GM21619 (cell line): ENCODE results near the gene PFKFB1.

Experiments
- ATAC-seq: cut with Tn5 transposase; IDR thresholded peaks from one replicate; pipeline ENCODE4 v1.9.1; 2021; ENCODE audit not compliant: unreplicated experiment

PFKFB1 gene

GRCh38 chrX:54994099-54994498, at the start of gene PFKFB1:
PFKFB1 (minus strand) TSS chrX:54994188; CDS start chrX:54994007, 181 bp downstream.
- no peak for ATAC-seq

GRCh38 chrX:55041514-55041913, 47.5 kb upstream of the PFKFB1 start:
- no peak for ATAC-seq

GRCh38 chrX:55039471-55039870, 45.5 kb upstream of the PFKFB1 start:
- ATAC-seq: no peak

GRCh38 chrX:55033429-55033828, 39.4 kb upstream of the PFKFB1 start:
- ATAC-seq: no peak

DNA sequence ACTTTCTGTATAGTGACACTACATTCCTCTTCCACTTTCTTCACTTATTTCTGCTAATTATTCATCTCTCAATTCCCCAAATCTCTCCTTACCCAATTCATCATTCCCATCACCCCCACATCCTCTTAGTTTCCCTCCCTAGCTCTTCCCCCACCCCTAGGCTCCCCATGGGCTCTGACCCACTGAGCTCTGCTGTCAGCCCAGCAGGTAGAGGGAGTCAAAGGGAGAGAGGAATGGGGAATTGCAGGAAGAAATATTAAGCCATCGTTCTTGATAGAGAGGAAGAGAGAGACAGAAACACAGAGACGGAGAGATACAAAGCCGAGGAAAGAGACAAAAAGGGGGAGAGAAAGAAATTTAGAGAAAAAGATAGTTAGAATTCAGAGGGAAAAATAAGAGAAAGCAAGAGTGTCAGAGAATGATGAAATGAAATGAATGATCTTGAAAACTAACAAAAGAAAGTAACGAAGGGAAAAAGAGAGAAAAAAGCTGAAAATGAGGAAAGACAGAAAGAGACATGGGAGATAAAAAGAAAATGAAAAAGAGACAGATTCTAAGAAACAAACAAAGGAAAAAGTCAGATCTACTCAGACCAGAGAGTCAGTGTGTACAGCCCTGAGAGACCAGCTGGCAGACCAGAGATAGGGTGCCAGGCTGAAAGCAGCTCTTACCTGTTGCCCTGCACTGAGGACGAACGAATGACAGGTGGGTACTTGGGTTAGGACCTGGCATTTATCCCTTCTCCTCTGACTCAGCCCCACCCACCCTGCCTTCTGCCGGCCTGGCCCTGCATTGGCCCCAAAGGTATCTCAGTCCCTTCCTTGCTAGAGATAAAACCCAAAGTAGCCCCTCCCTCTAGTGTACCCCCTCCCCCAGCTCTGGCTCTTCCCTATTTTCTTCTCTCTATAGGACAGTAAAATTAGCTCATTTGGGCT, 36.5 kb upstream of the PFKFB1 start, which contains the start of gene ALAS2:
ALAS2 (minus strand) TSS at position 707 of the 935 bp plus-strand sequence. CDS start 4,977 bp downstream, outside the sequence.
- no peak for ATAC-seq

- ATAC-seq: no peak
These were observed 35.3 kb upstream of the PFKFB1 start for GRCh38 chrX:55029291-55029690.

- no peak for ATAC-seq
These were observed 34.6 kb upstream of the PFKFB1 start for GRCh38 chrX:55028611-55029010.

- ATAC-seq: no peak
These were observed 34.1 kb upstream of the PFKFB1 start for GRCh38 chrX:55028040-55028439.

GRCh38 chrX:55026840-55027239, 32.9 kb upstream of the PFKFB1 start:
- no peak for ATAC-seq

DNA sequence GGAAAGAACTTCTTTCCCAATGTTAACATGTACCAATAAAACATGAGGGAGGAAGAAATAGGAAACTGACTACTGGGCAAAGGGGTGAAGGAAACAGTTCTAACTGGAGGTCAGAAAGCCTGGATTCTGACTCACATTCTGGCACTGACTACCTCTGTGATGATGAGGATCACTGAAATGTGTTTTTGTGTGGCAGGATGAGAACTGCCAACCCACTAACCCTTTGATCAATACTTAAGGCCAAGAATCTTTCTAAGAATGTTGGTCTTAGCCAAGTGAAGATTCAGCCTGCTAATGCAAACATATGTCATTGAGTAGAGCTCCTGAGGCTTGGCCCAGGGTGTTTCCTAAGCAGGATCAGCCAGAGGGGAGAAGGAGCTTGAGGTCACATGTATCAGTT, 32.2 kb upstream of the PFKFB1 start:
- ATAC-seq: no peak

DNA sequence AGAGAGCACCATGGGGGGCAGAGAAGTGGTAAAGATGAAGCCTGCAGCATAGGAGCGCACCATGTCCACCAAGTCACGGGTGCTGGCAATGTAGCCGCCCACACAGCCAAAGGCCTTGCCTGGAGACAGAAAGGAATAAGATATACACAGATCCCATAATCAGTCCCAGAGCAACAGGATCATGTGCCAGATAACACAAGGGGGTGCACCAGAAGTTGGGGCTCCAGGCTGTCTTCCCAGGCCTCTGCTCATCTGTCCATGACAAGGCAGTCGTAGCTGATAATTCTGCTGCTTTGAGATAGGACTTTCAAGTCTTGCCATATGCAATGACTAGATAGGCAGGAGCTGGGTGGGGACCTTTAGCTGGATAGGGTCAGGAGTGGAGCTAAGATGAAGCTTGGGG, 20.9 kb upstream of the PFKFB1 start:
- no peak for ATAC-seq

- ATAC-seq: no peak
These were observed 17.3 kb upstream of the PFKFB1 start for GRCh38 chrX:55011294-55011693.

DNA sequence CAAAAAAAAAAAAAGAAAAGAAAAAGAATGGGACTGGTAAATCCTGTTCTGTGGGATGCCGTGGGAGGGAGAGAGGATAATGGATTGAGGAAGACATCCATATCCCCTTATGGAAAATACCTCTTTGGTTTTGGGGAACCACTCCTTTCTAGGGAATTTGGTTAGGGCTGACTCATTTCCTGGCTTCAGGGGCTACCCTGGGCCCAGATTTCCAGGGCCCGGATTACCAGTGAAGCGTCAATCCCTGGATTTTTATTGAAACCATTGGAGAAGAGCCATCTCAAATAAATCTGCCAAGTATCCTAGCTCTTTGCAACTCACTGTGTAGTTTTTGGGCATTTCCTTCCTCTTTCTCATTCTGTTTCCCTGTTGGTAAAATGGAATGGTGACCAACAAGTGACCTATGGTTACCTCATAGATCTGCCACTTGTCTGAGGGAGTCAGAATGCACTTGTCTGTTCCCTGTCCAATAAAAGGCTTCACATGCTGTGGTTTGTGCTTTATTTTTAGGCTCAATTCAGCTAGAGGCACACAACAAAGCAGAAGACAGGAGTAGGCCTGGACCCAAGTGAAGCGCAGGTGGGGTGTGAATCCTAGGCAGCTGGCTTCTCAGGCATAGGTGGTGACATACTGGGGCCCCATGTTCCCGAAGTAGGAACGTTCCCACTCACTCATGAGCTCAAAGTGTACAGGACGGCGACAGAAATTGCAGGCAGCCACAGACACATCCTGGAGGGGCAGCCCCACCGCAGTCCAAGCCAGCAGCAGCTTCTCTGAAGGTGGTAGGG, 14.8 kb upstream of the PFKFB1 start:
- ATAC-seq: no peak

GRCh38 chrX:55007656-55008055, 13.7 kb upstream of the PFKFB1 start:
- no peak for ATAC-seq

DNA sequence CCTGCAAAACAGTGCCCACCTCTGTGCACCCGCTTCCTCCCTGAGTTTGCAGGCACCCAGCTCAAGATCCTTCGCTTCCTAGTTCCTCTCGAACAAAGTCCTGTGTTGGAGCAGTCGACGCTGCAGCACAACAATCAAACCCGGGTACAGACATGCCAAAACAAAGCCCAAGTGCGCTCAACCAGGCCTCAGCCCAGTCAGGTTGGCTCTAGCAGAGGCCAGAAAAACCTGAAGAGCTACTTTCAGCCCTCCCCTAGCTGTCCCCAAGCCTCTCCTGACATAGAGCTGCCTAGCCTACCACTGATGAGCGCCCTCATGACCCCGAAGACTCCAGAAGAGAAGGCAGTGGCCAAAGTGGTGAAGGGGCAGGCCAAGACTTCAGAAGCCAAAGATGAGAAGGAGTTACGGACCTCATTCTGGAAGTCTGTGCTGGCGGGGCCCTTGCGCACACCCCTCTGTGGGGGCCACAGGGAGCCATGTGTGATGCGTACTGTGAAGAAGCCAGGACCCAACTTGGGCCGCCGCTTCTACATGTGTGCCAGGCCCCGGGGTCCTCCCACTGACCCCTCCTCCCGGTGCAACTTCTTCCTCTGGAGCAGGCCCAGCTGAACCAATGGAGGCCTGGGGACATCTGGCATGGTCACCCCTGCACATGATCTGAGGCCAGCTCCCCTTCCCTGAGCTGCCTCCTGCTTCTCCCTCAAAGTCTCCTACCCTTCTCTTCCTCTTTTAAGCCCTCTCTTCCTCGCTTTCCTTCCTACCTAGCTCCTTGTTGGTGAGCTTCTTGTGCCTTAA, 13.0 kb upstream of the PFKFB1 start:
- ATAC-seq: no peak

DNA sequence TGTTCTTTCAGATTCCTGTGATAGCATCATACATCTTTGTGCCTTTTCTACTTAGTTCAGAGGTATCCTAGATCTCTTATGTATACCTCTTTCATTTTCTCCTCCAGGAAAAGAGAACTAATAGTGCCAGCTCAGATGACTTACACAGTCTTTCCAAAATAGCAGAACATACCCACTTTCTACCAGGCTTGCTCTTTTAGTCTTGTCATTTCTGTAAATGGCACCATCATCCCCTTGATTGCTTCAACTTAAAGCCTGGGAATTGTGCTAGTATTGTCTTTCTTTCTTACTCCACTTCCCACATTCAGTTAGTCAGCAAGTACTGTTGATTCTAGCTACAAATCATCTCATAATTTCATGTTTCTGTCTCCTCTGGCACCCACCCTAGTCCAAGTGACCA, 11.3 kb upstream of the PFKFB1 start:
- ATAC-seq: no peak

DNA sequence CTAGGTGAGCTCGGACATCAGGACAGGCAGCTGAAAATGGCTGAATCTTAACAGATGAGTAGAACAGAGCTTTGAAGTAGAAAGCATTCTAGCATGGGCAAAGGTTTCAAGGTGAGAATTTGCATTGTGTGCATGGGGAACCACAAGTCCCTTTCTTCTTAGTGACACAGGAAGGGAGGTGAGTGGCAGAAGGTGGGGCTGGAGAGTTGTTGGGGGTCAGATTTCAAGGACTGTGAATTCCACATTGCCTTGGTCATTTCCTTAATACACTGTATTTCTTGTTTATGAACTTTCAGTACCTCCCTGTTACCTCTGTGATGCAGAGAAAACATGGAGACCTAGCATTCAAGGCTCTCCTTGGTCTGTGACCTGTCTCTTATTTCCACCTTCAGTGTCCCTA, 10.2 kb upstream of the PFKFB1 start:
- no peak for ATAC-seq

DNA sequence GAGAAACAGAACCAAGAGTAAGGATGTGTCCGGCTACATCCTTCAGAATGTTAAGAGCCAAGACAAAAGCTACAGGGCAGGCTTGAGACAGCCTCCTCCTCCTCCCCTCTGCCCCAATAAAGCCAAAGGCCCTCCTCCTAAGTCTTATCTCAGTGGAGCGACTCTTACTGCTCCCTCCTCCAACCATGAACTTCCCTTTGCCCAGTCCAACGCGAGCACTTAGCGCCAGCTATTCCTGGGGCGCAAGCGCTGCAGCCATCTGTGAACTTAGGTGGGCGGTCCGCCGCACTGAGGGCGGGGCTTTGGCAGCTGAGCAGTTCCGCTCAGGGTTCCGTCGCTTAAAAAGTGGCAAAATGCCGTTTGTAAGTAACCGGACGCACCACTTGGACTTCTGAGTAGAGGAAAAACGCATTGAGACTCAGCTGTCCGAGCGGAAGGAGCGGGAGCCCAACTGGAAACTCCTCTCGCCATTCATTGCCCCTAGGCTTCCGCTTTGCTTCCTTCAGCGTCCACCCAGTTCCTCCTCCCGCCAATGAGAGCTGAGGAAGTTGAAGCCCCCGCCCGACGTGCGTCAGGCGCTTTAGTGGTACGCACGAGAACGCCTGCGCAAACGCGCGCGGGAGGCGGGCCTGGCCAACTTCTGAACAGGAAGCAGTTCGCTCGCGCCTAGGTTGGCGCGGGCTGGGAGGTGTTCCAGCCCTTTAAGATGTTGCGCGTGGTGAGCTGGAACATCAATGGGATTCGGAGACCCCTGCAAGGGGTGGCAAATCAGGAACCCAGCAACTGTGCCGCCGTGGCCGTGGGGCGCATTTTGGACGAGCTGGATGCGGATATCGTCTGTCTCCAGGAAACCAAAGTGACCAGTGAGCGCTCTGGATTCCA, 6.0 kb upstream of the PFKFB1 start, which contains the start of gene APEX2:
APEX2 (plus strand) TSS at position 647 of the 882 bp plus-strand sequence; CDS start at position 707, 60 bp downstream.
- peak; percentile 90 for ATAC-seq

- ATAC-seq: no peak
These were observed 1.6 kb upstream of the PFKFB1 start for GRCh38 chrX:54995621-54996020.
